Endometrial microvascular endothelial cells (primary cell): ENCODE data around the gene GRM7. TPM values are rescaled to one million over a fixed set of nuclear protein-coding genes. Genes with fewer than 3 reads are reported as not detected.
"Not testable (repeated sequence)": the region's sequence is repeated elsewhere in the genome, so short reads cannot be mapped to it uniquely, and the experiment has no call there.

ENCODE experiments used
- in situ Hi-C: cut with HindIII; loops from 2 replicates; pipeline ENCODE4 v1.10.0; 2017; ENCODE audit warnings: low sequenced_read_pairs, low pct_unique_long_range_greater_than_20kb; ENCODE audit errors: inconsistent ontology term
- total RNA-seq: library from RNA; depleted of rRNA; stranded (reverse); fragments of >200 nt; gene quantifications from one replicate; pipeline ENCODE4 v1.2.3, GENCODE V29; 2015; ENCODE audit errors: inconsistent ontology term

Gene GRM7
- total RNA-seq, result not detected

DNA sequence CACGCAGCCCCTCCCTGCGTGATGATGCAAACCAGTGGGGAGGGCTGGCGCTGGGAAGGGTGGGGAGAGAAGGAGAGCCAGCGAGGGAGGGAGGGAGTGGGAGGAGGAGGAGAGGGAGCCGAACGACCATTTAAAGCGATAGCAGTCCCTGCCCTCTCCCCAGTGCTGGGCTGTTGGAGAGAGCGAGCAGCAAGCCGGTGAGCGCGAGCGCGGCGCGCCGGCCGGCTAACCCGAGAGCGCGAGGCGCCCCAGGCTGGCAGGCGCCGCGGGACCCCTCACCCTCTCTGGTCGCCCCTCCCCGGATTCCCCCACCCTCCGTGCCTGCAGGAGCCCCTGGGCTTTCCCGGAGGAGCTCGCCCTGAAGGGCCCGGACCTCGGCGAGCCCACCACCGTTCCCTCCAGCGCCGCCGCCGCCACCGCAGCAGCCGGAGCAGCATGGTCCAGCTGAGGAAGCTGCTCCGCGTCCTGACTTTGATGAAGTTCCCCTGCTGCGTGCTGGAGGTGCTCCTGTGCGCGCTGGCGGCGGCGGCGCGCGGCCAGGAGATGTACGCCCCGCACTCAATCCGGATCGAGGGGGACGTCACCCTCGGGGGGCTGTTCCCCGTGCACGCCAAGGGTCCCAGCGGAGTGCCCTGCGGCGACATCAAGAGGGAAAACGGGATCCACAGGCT is at the start of gene GRM7:
TSS of gene GRM7 (plus strand) at position 162 of the 671 bp plus-strand sequence.
- in situ Hi-C loops, result no loop called here

DNA sequence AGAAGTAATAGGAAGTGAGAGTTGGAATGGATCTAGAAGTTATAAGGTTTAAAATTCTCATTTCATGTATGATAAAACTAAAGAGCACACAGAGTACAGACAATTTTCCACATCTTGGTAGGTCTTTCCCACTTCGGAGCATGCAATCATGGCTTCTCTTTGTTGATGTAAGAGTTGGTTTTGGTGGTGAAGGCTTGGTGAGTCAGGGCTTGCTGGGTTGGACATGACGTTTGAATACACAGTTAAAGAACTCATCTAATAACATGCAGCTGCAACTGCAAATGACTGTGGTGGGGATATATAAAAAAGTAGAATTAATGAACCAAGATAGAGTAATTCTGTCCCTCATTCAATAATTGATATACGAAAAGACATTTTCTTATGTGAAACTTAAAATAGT is 39.5 kb upstream of the GRM7 start:
- in situ Hi-C loops, result no loop called here

DNA sequence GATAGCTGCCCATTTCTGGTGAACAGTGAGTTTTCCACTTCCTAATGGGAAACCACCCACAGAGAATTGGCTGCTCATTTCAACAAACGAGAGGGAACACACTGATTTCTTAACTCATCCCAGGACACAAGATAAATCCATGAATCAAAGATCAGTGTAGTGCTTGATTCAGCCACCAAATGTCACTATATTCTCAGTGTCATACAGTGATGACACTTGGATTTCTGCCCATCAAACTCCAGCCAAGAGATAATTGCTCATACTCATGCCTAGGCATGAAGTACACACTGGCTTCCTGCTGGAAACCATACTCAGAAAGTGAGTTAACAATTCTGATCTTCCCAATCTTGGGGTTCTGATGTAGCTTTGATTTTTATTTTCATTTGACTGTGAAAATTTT is 35.4 kb upstream of the GRM7 start:
- in situ Hi-C loops, result no loop called here

DNA sequence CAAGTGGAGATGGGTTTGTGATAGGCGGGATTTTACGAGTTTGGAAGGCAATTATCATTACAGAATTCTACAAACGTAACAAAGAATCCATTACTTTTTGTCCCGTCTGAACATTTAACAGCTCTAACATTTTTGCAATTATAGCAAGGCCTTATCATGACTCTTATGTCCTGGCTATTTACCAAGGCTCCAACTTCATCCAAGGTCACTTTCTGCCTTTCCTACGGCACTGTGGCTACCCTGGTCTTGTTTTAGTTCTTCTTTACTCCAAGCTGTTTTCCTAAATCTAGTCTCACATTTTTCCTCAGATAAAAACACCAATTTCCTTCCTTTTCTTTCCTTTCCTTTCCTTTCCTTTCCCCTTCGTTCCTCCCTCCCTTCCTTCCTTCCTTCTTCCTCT is 33.5 kb upstream of the GRM7 start:
- in situ Hi-C loops, result no loop called here

DNA sequence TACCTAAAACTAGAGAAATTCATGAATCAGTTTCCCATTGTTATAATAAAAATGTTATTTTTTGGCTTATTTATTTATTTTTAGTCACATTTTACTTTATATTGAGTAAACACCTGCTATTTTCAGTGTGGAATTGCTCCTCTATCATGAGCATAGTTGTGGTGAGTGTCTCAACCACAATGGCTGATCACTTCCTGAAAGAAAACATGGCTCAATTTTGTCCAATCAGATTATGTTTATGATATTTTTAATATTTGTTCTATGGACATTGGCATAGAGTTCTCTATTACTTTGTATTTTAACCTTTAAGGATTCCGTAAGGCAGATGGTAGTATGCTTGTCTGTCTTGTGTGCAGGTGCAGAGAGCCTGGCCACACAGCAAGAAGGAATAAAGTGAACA is 16.2 kb upstream of the GRM7 start:
- in situ Hi-C loops, result no loop called here

DNA sequence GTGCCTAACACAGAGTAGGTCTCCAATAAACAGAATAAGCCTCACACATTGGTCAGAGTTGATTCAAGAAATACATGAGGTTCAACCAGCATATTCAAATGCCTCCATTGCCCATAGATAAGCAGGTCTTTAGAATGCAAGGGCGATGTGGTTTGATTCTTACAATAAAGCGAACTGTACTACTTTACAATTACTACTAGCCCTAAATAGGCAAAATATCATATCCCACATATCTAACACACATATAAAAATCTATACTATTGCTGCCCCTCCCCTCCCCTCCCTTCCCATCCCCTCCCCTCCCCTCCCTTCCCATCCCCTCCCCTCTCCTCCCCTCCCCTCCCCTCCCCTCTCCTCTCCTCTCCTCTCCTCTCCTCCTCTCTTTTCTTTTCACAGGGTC is 6.7 kb upstream of the GRM7 start:
- in situ Hi-C loops, result no loop called here

DNA sequence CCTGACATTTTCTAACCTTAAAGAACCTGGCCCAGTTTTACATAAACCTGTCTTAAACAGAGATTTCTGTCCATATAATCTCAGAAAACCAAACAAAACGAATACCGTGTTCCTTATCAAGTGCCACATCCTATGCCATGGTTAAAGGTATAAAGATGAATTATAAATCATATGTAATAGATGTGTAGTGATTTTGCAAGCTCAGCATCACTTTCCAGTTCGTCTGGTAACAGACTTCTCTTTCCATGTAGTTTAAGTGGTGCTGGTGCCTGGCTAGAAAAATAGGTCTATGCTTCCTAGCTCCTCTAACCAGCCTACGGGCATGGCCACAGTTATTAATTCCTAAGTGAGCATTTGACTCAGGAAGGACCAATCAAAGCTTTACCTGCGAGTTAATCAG is 3.4 kb upstream of the GRM7 start:
- in situ Hi-C loops, result no loop called here

DNA sequence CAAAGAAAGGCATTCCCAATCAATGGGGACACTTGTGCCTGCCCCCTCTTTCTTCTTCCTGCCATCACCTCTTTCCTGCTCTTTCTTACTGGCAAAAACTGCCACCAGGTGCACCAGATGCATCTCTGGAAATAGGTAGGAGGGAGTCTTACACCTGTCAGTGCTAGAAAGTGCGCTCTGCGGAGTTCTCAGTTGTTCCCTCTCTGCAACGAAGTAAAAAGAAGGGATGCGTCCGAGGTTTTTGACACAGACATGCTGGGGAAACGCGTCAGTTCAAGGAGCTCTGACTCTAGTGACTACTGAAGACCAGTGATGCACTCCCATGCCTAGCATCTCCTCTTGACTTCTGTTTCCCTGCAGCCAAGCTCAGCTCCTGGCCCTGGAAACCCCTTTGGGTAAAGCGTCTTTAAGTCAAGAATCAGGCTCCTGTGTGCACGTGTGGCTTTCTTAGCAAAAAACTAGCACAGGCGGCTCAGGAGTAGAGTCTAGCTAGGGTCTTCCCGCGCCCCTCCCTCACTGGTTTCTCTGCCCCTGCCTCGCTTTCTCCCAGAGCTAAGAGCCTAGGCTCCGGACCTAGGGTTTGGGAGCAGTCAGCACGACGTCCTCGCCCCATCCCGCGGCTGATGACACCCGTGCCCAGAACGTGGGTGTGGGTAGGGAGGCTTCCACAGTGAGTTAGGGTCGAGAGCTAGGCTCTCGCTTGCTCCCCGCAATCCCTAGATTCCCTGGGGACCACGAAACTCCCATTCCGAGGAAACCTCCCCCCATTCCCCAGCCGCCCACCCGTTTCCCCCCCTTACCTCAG is 564 bp upstream of the GRM7 start:
- in situ Hi-C loops, result no loop called here

DNA sequence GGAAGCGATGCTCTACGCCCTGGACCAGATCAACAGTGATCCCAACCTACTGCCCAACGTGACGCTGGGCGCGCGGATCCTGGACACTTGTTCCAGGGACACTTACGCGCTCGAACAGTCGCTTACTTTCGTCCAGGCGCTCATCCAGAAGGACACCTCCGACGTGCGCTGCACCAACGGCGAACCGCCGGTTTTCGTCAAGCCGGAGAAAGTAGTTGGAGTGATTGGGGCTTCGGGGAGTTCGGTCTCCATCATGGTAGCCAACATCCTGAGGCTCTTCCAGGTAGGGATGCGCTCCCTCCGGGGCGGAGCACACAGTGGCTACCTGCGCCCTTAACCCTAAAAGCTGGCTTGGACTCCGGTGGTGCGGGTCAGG is 698 bp downstream of the GRM7 start:
- in situ Hi-C loops, result no loop called here

DNA sequence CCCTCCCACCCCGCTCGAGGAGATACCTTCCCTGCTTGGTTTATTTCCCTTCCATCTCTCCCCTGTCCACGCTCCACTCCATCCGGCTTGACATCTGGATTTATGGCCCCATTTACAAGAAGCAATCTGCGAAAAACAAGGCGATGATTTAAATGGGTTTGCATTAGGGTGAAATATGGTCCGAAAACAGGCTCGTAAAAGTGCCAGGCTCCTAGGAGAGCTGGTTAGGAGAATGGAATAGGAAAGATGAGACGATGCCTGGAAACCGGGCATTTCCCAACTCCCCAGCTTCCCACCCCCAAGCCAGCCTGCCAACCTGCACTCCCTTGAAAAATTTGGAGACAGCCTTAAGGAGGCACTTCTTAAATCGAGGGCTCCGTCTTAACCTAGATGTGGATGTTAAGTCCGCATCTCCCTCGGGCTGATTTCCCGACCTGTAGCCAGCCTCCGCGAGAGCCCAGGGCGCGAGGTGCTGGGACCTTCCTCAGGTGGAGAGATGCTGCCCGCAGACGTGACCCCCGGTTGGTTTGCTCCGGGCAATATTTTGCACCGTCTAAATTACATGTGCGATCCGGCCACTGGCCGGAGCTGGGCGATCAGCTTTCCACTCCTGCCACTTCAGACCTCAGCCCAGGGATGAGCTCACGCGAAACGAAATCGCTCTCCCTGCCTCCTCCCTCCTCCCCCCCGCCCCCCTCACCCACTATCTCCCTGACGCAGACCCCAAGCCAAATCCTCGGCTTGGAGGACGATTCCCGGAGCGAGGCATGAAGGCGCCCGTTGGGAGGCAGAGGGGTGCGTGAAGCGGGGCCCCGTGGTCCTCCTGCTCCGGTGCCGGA is 1.3 kb downstream of the GRM7 start:
- in situ Hi-C loops, result no loop called here

DNA sequence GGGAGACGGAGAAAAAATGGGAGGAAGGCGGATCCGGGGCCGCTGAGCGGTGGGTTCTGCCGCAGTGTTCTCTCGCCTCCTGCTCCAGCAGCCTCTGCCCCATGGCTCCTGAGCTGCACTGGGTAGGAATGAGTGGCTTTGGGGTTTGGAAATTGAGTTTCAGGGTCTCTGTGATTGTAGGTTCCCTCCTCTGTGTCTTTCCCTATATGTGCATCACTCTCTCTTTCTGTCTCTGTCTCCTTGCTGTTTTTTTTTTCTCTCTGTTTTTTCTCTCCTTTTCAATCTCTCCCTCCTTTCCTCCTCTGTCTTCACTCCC is 1.9 kb downstream of the GRM7 start:
- in situ Hi-C loops, result no loop called here

DNA sequence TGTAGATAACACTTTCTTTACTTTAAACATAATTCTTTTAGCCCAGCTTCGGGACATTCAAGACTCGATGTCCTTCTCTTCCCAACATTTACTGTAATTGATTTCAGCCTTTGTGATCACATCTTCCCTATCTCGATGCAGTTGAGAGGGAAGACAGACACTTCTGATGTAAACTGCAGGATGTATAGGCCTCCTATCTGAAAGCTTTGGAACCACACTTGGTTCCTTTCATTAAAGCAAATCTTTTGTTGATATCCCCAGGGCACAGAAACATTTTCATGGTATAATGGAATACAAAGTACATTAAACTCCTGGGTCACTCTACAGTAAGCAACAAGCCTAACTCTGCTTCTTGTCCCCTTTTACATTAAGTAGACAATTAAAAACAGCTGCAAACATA is 6.4 kb downstream of the GRM7 start:
- in situ Hi-C loops, result no loop called here

DNA sequence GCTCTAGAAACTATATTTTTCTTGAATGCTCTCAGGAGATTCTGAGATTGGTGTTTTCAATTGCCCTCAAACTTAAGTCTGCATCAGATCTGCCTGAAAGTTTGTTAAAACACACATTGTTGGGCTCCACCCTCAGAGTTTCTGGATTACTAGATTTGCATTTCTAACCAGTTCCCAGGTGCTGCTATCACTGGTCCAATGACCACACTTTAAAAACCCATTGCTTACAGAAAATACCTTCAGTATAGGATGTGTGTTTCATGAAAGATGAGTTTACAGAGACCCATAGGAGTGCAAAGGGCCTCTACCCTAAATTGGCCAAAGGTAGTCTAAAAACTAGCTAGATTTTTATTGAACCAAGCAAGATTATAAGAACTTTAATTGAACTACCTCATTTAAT is 17.8 kb downstream of the GRM7 start:
- in situ Hi-C loops, result no loop called here

DNA sequence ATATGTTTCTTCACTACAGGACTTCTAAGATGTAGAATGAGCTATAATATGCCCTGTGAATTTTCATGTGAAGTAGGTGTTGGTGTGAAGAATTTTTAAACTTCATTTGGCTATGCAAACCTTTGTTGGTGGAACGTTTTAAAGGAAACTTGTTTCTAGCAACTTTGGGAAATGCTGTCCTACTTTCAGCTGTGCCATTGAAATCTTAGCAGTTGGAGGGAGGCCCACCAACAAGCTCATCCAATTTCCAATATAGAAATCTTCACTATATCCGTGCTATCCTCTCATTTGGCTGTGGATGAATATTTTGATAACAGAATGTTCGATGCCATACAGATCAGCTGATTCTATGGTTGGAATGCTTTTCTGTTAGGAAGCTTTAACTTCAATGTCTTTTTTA is 51.3 kb downstream of the GRM7 start:
- in situ Hi-C loops, result no loop called here

DNA sequence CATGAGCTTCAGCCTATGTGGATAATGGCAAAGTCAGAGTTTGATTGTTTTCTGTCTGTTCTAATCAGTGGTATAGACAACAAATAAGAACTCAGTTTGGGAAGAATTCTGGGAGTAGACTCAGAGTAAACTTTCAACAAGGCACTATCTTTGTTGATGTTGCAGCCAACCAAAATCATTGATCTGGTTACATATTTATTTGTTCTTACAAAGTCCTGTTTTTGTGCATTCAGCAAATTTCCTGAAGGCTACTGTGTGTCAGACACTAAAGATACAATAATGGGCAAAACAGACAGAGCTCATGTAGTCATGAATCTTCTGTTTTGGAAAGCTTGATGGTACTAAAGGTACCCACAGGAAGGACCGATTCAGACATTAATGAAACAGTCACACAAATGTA is 55.0 kb downstream of the GRM7 start:
- in situ Hi-C loops, result no loop called here

DNA sequence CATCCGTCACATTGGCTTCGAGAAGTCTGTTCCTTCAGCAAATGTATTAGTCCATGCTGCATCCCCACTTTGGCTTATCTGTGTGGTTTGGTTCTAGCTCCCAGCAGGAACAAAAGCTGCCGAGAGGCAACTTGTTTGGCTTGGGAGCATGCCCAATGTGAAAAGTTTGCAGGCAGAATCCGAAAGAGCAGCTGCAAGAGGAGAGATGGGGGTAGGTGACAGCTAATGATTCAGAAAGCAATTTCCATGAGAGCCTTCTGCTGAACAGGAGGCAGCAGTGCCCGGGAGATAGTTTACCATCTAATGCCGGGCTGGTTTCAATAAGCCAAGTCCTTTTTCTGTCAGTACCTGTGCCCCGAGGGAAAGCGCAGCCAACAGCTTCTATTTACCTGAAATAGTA is 60.2 kb downstream of the GRM7 start:
- in situ Hi-C loops, result no loop called here

DNA sequence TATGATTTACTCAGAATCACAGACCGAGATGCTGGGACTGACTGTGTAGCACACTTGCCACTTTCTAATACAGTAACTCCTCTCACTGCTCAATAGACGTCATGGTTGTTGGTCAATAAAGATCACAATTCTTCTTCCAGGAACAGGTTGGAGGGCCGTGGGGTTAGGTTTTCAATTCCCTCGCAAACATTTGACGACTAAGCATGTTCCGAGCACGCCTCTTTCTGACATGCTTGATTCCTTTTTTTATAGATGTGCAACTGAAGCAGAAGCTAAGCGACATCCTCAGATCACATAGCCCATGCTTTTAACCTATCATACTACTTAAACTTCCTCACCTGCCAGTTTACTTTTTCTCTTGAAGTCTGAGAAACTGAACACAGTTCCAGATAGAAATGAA is 61.0 kb downstream of the GRM7 start:
- in situ Hi-C loops, result no loop called here

DNA sequence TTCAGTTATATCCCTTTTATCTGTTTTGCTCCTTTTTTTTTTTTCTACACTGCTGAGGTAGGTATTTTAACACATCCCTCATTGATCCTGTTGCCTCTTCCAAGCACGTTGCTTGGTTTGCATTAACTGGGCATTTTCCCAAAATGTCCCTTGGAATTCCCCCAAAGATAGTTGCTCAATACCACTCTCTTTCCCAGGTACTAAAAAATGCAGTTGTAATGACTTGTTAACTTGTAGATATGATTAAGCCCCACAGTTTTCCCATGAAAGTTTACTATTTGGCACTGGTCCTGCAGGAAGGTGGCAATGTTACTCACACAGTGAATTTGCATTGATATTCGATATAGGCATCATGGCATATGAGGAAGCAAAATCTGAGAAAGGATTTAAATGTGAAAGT is 67.1 kb downstream of the GRM7 start:
- in situ Hi-C loops, result no loop called here

DNA sequence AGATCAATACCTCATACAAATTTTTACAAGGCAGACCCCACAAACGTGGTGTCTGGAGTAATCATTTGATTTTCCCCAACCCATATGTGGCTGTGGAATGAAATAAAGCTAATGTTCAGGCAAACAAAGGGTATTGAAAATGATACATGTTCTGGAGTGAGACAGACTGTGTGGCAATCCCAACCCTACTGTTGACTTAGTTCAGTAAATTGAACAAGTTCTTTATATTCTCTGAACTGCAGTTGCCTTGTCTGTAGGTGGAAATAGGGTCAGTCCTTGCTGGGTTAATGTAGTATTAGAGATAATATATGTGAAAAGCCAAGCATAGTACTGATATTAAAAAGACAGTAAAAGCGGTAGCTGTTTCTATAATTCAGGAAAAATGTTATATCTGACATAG is 69.0 kb downstream of the GRM7 start:
- in situ Hi-C loops, result no loop called here

DNA sequence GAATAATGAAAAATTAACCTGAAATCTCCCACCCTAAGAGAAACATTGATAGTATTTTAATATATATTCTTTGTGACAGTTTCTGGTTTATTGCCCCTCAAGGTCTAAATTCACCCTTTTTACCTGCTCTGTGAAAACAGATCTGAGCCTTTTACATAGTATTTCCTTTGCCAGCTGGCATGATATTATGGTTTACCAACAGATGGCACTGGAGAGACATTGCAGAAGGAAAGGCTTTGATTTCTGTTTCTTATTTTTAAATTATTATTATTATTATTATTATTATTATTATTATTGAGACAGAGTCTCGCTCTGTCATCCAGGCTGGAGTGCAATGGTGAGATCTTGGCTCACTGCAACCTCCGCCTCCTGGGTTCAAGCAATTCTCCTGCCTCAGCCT is 74.5 kb downstream of the GRM7 start:
- in situ Hi-C loops, result not testable (repeated sequence)
